SK-N-SH (cell line): ENCODE data around the gene TNFAIP8L2.

Experiments used
- EP300 ChIP-seq, 2 experiments: IDR thresholded peaks; 2 replicates each; pipeline versions ENCODE4 v1.4.0 to v1.6.1; 2012; ENCODE audit warnings: borderline replicate concordance in 1 of 2, low read depth in 1 of 2, low read length in 1 of 2
- EZH2phosphoT487 ChIP-seq: fragments of 200-600 bp; sonication (generic); IDR thresholded peaks from 2 replicates; pipeline ENCODE4 v1.6.1; 2017; ENCODE audit warnings: low read depth, mixed run types, mild to moderate bottlenecking, antibody characterized with exemption, moderate library complexity, borderline replicate concordance
- MEF2A ChIP-seq: IDR thresholded peaks from 2 replicates; pipeline ENCODE4 v1.4.0; 2012; ENCODE audit warnings: low read depth, borderline replicate concordance
- NRF1 ChIP-seq: IDR thresholded peaks from 2 replicates; pipeline ENCODE4 v1.6.1; 2012; ENCODE audit warnings: low read depth, mild to moderate bottlenecking, low read length
- POLR2AphosphoS5 ChIP-seq: IDR thresholded peaks from 2 replicates; pipeline ENCODE4 v1.6.1; 2012; ENCODE audit warnings: low read depth, low read length
- RCOR1 ChIP-seq: fragments of 150-350 bp; IDR thresholded peaks from 2 replicates; pipeline ENCODE4 v1.6.1; 2017; ENCODE audit warnings: antibody characterized with exemption, low read length
- REST ChIP-seq: IDR thresholded peaks from 2 replicates; pipeline ENCODE4 v1.6.1; 2012; ENCODE audit warnings: mild to moderate bottlenecking, low read depth, low read length, moderate library complexity
- SIN3A ChIP-seq: IDR thresholded peaks from 2 replicates; pipeline ENCODE4 v1.6.1; 2012; ENCODE audit warnings: low read depth, mild to moderate bottlenecking, low read length, moderate library complexity, borderline replicate concordance
- TAF1 ChIP-seq: IDR thresholded peaks from 2 replicates; pipeline ENCODE4 v1.6.1; 2012; ENCODE audit warnings: low read depth, mild to moderate bottlenecking, low read length, moderate library complexity, borderline replicate concordance
- TCF12 ChIP-seq: IDR thresholded peaks from 2 replicates; pipeline ENCODE4 v1.4.0; 2012
- USF1 ChIP-seq: IDR thresholded peaks from 2 replicates; pipeline ENCODE4 v1.4.0; 2012; ENCODE audit warnings: low read depth, borderline replicate concordance
- YY1 ChIP-seq: IDR thresholded peaks from 2 replicates; pipeline ENCODE4 v1.4.0; 2012; ENCODE audit warnings: low read depth, mild to moderate bottlenecking
- TF ChIP-seq, protein P1 (sequence below): fragments of 200-600 bp; sonication (generic); IDR thresholded peaks from 2 replicates; pipeline ENCODE4 v1.6.1; 2017; ENCODE audit warnings: antibody characterized with exemption, mild to moderate bottlenecking, moderate library complexity
- TF ChIP-seq, protein P2 (sequence below): fragments of 150-350 bp; IDR thresholded peaks from 2 replicates; pipeline ENCODE4 v1.6.1; 2017; ENCODE audit warnings: antibody characterized with exemption, low read length, low read depth, borderline replicate concordance

GRCh38 chr1:151198254-151199127 is 42.0 kb downstream of the TNFAIP8L2 start, which contains the start of gene PIP5K1A:
- TF ChIP-seq, protein P1, sequence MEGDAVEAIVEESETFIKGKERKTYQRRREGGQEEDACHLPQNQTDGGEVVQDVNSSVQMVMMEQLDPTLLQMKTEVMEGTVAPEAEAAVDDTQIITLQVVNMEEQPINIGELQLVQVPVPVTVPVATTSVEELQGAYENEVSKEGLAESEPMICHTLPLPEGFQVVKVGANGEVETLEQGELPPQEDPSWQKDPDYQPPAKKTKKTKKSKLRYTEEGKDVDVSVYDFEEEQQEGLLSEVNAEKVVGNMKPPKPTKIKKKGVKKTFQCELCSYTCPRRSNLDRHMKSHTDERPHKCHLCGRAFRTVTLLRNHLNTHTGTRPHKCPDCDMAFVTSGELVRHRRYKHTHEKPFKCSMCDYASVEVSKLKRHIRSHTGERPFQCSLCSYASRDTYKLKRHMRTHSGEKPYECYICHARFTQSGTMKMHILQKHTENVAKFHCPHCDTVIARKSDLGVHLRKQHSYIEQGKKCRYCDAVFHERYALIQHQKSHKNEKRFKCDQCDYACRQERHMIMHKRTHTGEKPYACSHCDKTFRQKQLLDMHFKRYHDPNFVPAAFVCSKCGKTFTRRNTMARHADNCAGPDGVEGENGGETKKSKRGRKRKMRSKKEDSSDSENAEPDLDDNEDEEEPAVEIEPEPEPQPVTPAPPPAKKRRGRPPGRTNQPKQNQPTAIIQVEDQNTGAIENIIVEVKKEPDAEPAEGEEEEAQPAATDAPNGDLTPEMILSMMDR, result no peak
- TF ChIP-seq EZH2phosphoT487 (no peak), EP300 (IDR thresholded peaks at IDR 0.05; ENCODE audit: borderline replicate concordance in 1 of 2, low read depth in 1 of 2, low read length in 1 of 2) (peak in 1 of 2 experiments; percentile 6; a peak in 1 of 4 replicates), POLR2AphosphoS5 (peak; percentile 93), YY1 (peak; percentile 90), MEF2A (no peak), USF1 (peak; percentile 98), REST (peak; percentile 28), TAF1 (peak; percentile 77), RCOR1 (0 out of 2 replicates have a peak, but pooled peaks have one; percentile 34), TCF12 (no peak), NRF1 (peak; percentile 94), SIN3A (no peak; the same call in 1 of the 2 replicates)
- TF ChIP-seq, protein P2, sequence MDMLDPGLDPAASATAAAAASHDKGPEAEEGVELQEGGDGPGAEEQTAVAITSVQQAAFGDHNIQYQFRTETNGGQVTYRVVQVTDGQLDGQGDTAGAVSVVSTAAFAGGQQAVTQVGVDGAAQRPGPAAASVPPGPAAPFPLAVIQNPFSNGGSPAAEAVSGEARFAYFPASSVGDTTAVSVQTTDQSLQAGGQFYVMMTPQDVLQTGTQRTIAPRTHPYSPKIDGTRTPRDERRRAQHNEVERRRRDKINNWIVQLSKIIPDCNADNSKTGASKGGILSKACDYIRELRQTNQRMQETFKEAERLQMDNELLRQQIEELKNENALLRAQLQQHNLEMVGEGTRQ, result peak; percentile 93
